ENCODE measurements around the gene PTPRD. TPM values are rescaled to one million over a fixed set of nuclear protein-coding genes. Genes with fewer than 3 reads are reported as not detected.

The PTPRD gene
- total RNA-seq, 3 donors from 2014 or later: 2.9 to 5.4 (median 3.6) TPM

- Histone ChIP-seq H3K4me3 (no peak overlapping the region), H3K27ac (no peak overlapping the region), H3K4me1 (no peaks in the 10 kb centered on the region), H3K36me3 (no peaks in the 10 kb centered on the region), H3K27me3 (no peaks in the 10 kb centered on the region), H3K9me3 (no peaks in the 10 kb centered on the region)
- TF ChIP-seq CTCF (IDR thresholded peaks at IDR 0.05): no peak
- TF ChIP-seq POLR2AphosphoS5 (IDR thresholded peaks at IDR 0.05): no peak
- no peak for TF ChIP-seq POLR2A (IDR thresholded peaks at IDR 0.05)
- no peak for DNase-seq (ENCODE audit: low spot score in 2 of 2)
- intact Hi-C loops (cut with DNase I; ENCODE audit: low total_unique reads): no loop called here
These were observed 859.5 kb downstream of the PTPRD start for GRCh38 chr9:9753266-9753665.

GRCh38 chr9:9752722-9753121 is 860.1 kb downstream of the PTPRD start:
- Histone ChIP-seq H3K9me3 (no peaks in the 10 kb centered on the region), H3K36me3 (no peaks in the 10 kb centered on the region), H3K27me3 (no peaks in the 10 kb centered on the region), H3K4me1 (no peaks in the 10 kb centered on the region), H3K4me3 (no peak overlapping the region), H3K27ac (no peak overlapping the region)
- DNase-seq (ENCODE audit: low spot score in 2 of 2): no peak
- intact Hi-C loops (cut with DNase I; ENCODE audit: low total_unique reads): no loop called here
- TF ChIP-seq POLR2A (IDR thresholded peaks at IDR 0.05): no peak
- TF ChIP-seq CTCF (IDR thresholded peaks at IDR 0.05): no peak
- no peak for TF ChIP-seq POLR2AphosphoS5 (IDR thresholded peaks at IDR 0.05)

GRCh38 chr9:9751996-9752395 is 860.8 kb downstream of the PTPRD start:
- intact Hi-C loops (cut with DNase I; ENCODE audit: low total_unique reads): no loop called here
- no peaks in the 10 kb centered on the region for H3K36me3 ChIP-seq
- no peak overlapping the region for H3K27ac ChIP-seq
- TF ChIP-seq CTCF (IDR thresholded peaks at IDR 0.05) (no peak), POLR2A (IDR thresholded peaks at IDR 0.05) (no peak), POLR2AphosphoS5 (IDR thresholded peaks at IDR 0.05) (no peak)
- no peak overlapping the region for H3K4me3 ChIP-seq
- DNase-seq (ENCODE audit: low spot score in 2 of 2): no peak
- no peaks in the 10 kb centered on the region for H3K4me1 ChIP-seq
- H3K9me3 ChIP-seq: no peaks in the 10 kb centered on the region
- no peaks in the 10 kb centered on the region for H3K27me3 ChIP-seq

GRCh38 chr9:9750719-9751118 is 862.1 kb downstream of the PTPRD start:
- intact Hi-C loops (cut with DNase I; ENCODE audit: low total_unique reads): no loop called here
- TF ChIP-seq POLR2A (IDR thresholded peaks at IDR 0.05): no peak
- no peak for TF ChIP-seq POLR2AphosphoS5 (IDR thresholded peaks at IDR 0.05)
- TF ChIP-seq CTCF (IDR thresholded peaks at IDR 0.05): no peak
- Histone ChIP-seq H3K27me3 (no peaks in the 10 kb centered on the region), H3K9me3 (no peaks in the 10 kb centered on the region), H3K4me1 (no peaks in the 10 kb centered on the region), H3K27ac (no peak overlapping the region), H3K4me3 (no peak overlapping the region), H3K36me3 (no peaks in the 10 kb centered on the region)
- no peak for DNase-seq (ENCODE audit: low spot score in 2 of 2)

GRCh38 chr9:9749591-9749990 is 863.2 kb downstream of the PTPRD start:
- TF ChIP-seq POLR2A (IDR thresholded peaks at IDR 0.05) (no peak), POLR2AphosphoS5 (IDR thresholded peaks at IDR 0.05) (no peak), CTCF (IDR thresholded peaks at IDR 0.05) (no peak)
- H3K4me3 ChIP-seq: no peak overlapping the region
- no peaks in the 10 kb centered on the region for H3K36me3 ChIP-seq
- H3K27ac ChIP-seq: no peak overlapping the region
- H3K4me1 ChIP-seq: no peaks in the 10 kb centered on the region
- no peak for DNase-seq (ENCODE audit: low spot score in 2 of 2)
- no peaks in the 10 kb centered on the region for H3K9me3 ChIP-seq
- intact Hi-C loops (cut with DNase I; ENCODE audit: low total_unique reads): no loop called here
- H3K27me3 ChIP-seq: no peaks in the 10 kb centered on the region
